Osteocyte (in vitro differentiated cells): ENCODE results near the gene SF3B3. TPM values are rescaled to one million over a fixed set of nuclear protein-coding genes. Genes with fewer than 3 reads are reported as not detected.

Source experiments
- DNase-seq: peaks from one replicate; pipeline ENCODE4 v3.0.0; 2021; ENCODE audit warnings: mixed read lengths; ENCODE audit not compliant: unreplicated experiment; ENCODE audit errors: extremely low spot score
- H3K27ac Mint-ChIP-seq: one replicate; pipeline ENCODE4 v1.8.0; 2021; ENCODE audit warnings: mild to moderate bottlenecking, mixed read lengths; ENCODE audit not compliant: unreplicated experiment
- H3K27me3 Mint-ChIP-seq: one replicate; pipeline ENCODE4 v1.8.0; 2021; ENCODE audit warnings: mixed read lengths; ENCODE audit not compliant: unreplicated experiment
- H3K36me3 Mint-ChIP-seq: one replicate; pipeline ENCODE4 v1.8.0; 2021; ENCODE audit warnings: mixed read lengths; ENCODE audit not compliant: unreplicated experiment
- H3K4me1 Mint-ChIP-seq: one replicate; pipeline ENCODE4 v1.8.0; 2021; ENCODE audit warnings: mixed read lengths; ENCODE audit not compliant: unreplicated experiment
- H3K4me3 Mint-ChIP-seq: one replicate; pipeline ENCODE4 v1.8.0; 2021; ENCODE audit warnings: mild to moderate bottlenecking, moderate library complexity, mixed read lengths; ENCODE audit not compliant: unreplicated experiment
- H3K9me3 Mint-ChIP-seq: one replicate; pipeline ENCODE4 v1.8.0; 2021; ENCODE audit warnings: mixed read lengths; ENCODE audit not compliant: unreplicated experiment
- total RNA-seq: library from RNA; stranded (reverse); gene quantifications from 2 replicates; pipeline ENCODE4 v1.2.1, GENCODE V29; 2021
- TF ChIP-seq, protein P1 (sequence below): fragments of 200-600 bp; sonication (generic); IDR thresholded peaks from 2 replicates; pipeline ENCODE4 v1.5.0; 2021; ENCODE audit warnings: antibody characterized with exemption, mild to moderate bottlenecking, moderate library complexity

SF3B3 gene
- total RNA-seq, 1 donor from 2014 or later: 307 TPM

DNA sequence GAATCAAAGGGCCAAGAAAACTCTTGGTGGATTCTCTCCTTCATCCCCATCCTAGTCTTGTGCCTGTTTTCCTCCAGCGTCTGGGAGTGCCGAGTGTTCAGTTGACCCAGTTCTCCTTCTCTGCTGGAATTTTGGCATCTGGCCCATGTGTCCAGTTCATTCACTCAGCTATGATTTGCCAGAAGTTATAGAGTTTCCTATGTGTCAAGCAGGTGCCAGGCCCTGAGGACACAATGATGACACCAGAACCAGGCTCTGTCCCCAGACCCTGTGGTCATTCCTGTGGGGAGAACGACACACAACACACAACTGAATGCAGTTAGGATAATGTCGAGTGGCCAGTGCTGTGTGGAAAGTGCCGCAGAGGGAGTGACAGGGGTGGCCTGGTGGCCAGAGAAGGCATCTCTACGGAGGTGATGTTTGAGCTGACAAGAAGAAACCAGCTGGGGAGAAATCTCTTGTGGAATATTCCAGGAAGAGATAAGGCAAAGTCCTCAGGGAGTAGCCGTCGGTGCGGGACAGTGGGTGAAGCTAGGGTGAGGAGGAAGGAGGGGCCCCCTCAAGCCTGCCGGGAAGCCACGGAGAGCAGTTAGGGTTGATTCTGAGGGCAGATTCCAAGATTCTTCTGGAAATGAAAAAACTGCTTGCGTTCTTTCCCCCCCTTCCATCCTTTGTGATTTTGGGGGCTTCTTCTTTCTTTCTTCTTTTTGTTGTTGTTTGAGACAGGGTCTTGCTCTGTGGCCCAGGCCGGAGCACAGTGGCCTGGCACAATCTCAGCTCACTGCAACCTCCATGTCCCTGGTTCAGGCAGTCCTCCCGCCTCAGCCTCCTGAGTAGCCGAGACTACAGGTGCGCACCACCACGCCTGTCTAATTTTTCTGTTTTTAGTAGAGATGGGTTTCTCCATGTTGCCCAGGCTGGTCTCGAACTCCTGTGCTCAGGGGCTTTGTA is 86.9 kb downstream of the SF3B3 start:
- H3K4me3 Mint-ChIP-seq: no peak overlapping the region
- no peaks in the 10 kb centered on the region for H3K27me3 Mint-ChIP-seq
- H3K27ac Mint-ChIP-seq: no peak overlapping the region
- DNase-seq: no peak
- no peaks in the 10 kb centered on the region for H3K9me3 Mint-ChIP-seq
- H3K36me3 Mint-ChIP-seq: peaks cover 6% of the 10 kb centered on the region
- TF ChIP-seq, protein P1, sequence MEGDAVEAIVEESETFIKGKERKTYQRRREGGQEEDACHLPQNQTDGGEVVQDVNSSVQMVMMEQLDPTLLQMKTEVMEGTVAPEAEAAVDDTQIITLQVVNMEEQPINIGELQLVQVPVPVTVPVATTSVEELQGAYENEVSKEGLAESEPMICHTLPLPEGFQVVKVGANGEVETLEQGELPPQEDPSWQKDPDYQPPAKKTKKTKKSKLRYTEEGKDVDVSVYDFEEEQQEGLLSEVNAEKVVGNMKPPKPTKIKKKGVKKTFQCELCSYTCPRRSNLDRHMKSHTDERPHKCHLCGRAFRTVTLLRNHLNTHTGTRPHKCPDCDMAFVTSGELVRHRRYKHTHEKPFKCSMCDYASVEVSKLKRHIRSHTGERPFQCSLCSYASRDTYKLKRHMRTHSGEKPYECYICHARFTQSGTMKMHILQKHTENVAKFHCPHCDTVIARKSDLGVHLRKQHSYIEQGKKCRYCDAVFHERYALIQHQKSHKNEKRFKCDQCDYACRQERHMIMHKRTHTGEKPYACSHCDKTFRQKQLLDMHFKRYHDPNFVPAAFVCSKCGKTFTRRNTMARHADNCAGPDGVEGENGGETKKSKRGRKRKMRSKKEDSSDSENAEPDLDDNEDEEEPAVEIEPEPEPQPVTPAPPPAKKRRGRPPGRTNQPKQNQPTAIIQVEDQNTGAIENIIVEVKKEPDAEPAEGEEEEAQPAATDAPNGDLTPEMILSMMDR: no peak
- H3K4me1 Mint-ChIP-seq: peaks cover 10% of the 10 kb centered on the region

DNA sequence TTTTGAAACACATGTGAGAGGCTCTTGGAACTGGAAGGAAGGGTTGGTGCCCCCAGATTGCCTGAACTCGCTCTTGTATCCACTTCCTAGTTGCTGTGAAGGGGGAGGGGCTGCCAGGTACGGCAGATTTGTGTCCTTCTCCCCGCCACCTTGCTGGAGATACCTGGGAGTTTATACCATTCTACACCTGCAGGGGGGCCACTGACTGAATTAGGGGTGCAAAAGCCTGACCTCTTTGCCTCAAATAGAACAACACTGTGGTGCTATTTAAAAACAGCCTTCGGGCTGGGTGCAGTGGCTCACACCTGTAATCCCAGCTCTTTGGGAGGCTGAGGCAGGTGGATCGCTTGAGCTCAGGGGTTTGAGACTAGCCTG is 87.6 kb downstream of the SF3B3 start:
- TF ChIP-seq, protein P1: no peak
- Mint-ChIP-seq H3K4me3 (no peak overlapping the region), H3K36me3 (peaks cover 6% of the 10 kb centered on the region), H3K27me3 (no peaks in the 10 kb centered on the region), H3K4me1 (peaks cover 10% of the 10 kb centered on the region), H3K27ac (no peak overlapping the region), H3K9me3 (no peaks in the 10 kb centered on the region)
- no peak for DNase-seq

- H3K4me3 Mint-ChIP-seq: no peak overlapping the region
- H3K36me3 Mint-ChIP-seq: peaks cover 4% of the 10 kb centered on the region
- TF ChIP-seq, protein P1: no peak
- peaks cover 7% of the 10 kb centered on the region for H3K4me1 Mint-ChIP-seq
- H3K27ac Mint-ChIP-seq: no peak overlapping the region
- no peak for DNase-seq
- H3K9me3 Mint-ChIP-seq: no peaks in the 10 kb centered on the region
- no peaks in the 10 kb centered on the region for H3K27me3 Mint-ChIP-seq
Observed at GRCh38 chr16:70611785-70612303, 88.2 kb downstream of the SF3B3 start.

DNA sequence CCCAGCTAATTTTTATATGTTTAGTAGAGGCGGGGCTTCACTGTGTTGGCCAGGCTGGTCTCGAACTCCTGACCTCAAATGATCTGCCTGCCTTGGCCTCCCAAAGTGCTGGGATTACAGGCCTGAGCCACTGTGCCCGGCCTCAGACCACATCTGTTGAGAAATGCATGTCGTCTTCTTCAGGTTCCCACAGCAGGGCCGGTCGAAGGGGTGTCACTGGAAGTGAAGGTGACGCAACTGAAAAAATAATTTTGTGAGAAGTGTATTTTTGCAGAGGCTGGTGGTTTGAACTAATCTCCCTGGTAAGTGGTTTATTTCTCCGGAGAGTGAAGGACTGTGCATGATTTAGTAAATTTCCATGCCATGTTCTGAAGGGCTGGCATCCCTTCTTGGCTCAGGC is 89.3 kb downstream of the SF3B3 start:
- Mint-ChIP-seq H3K4me3 (no peak overlapping the region), H3K36me3 (peaks cover 4% of the 10 kb centered on the region), H3K4me1 (peaks cover 9% of the 10 kb centered on the region), H3K27ac (no peak overlapping the region), H3K9me3 (no peaks in the 10 kb centered on the region), H3K27me3 (no peaks in the 10 kb centered on the region)
- TF ChIP-seq, protein P1: no peak
- DNase-seq: no peak

- DNase-seq: no peak
- TF ChIP-seq, protein P1: no peak
- Mint-ChIP-seq H3K4me1 (peaks cover 17% of the 10 kb centered on the region), H3K4me3 (no peak overlapping the region), H3K27me3 (no peaks in the 10 kb centered on the region), H3K9me3 (no peaks in the 10 kb centered on the region), H3K27ac (no peak overlapping the region), H3K36me3 (peaks cover 4% of the 10 kb centered on the region)
Observed at GRCh38 chr16:70614208-70614951, 90.8 kb downstream of the SF3B3 start.
